Suprapubic skin (tissue), 4 donors: ENCODE data around the gene NTMT2. TPM values are rescaled to one million over a fixed set of nuclear protein-coding genes. Genes with fewer than 3 reads are reported as not detected.

Experiments
- DNase-seq, 2 donors: peaks; one replicate each; pipeline ENCODE4 v3.0.0-alpha.2; 2019; ENCODE audit warnings: low spot score in 2 of 2
- H3K27ac ChIP-seq: fragments of 200-600 bp; sonication (generic); one replicate; pipeline ENCODE4 v1.5.1; 2019
- H3K27me3 ChIP-seq: fragments of 200-600 bp; sonication (generic); one replicate; pipeline ENCODE4 v1.5.1; 2019
- H3K36me3 ChIP-seq: fragments of 200-600 bp; sonication (generic); one replicate; pipeline ENCODE4 v1.5.1; 2019
- H3K4me1 ChIP-seq: fragments of 200-600 bp; sonication (generic); one replicate; pipeline ENCODE4 v1.5.1; 2019
- H3K4me3 ChIP-seq: fragments of 200-600 bp; sonication (generic); one replicate; pipeline ENCODE4 v1.5.1; 2019; ENCODE audit warnings: mild to moderate bottlenecking
- H3K9me3 ChIP-seq: fragments of 200-600 bp; sonication (generic); one replicate; pipeline ENCODE4 v1.5.1; 2019
- CTCF ChIP-seq, 2 donors: fragments of 200-600 bp in 1 of 2; fragments of 450-650 bp in 1 of 2; sonication (generic) in 1 of 2; IDR thresholded peaks; one replicate each; pipeline ENCODE4 v1.5.1; 2016 to 2019; ENCODE audit warnings: antibody characterized with exemption in 2 of 2, mild to moderate bottlenecking in 1 of 2, moderate library complexity in 1 of 2
- EP300 ChIP-seq: sonication (generic); formaldehyde crosslinking; IDR thresholded peaks from one replicate; pipeline ENCODE4 v1.6.1; 2017; ENCODE audit warnings: antibody characterized with exemption
- POLR2A ChIP-seq, 2 donors: fragments of 450-650 bp; IDR thresholded peaks; one replicate each; pipeline ENCODE4 v1.6.1; 2017; ENCODE audit warnings: antibody characterized with exemption in 2 of 2, mild to moderate bottlenecking in 2 of 2, moderate library complexity in 2 of 2
- POLR2AphosphoS5 ChIP-seq, 3 donors: sonication (generic); formaldehyde crosslinking; IDR thresholded peaks; one replicate each; pipeline ENCODE4 v1.6.1; 2017; ENCODE audit warnings: antibody characterized with exemption in 3 of 3
- WGBS: methylation state at CpG from one replicate; pipeline ENCODE4 v1.1.5; 2018; 5-methylcytosine and 5-hydroxymethylcytosine counted together
- total RNA-seq, 4 donors: library from RNA; depleted of rRNA; stranded (reverse); fragments of >200 nt; gene quantifications; one replicate each; pipeline ENCODE4 v1.1.0, GENCODE V29; 2016

The NTMT2 gene
- total RNA-seq, 4 donors from 2014 or later: not detected

GRCh38 chr1:170114906-170115305 lies 30.9 kb upstream of the NTMT2 start:
- Histone ChIP-seq H3K9me3 (no peaks in the 10 kb centered on the region), H3K4me1 (no peaks in the 10 kb centered on the region), H3K4me3 (no peak overlapping the region), H3K27ac (no peak overlapping the region), H3K27me3 (no peaks in the 10 kb centered on the region), H3K36me3 (no peaks in the 10 kb centered on the region)
- DNase-seq: no peak
- TF ChIP-seq EP300 (no peak), POLR2A (IDR thresholded peaks at IDR 0.05) (no peak), POLR2AphosphoS5 (IDR thresholded peaks at IDR 0.05) (no peak), CTCF (IDR thresholded peaks at IDR 0.05) (no peak)
- WGBS: 84% methylated on average over 2 of the region's 2 CpGs

- Histone ChIP-seq H3K27me3 (no peaks in the 10 kb centered on the region), H3K27ac (no peak overlapping the region), H3K9me3 (no peaks in the 10 kb centered on the region), H3K4me1 (no peaks in the 10 kb centered on the region), H3K4me3 (no peak overlapping the region), H3K36me3 (no peaks in the 10 kb centered on the region)
- no peak for DNase-seq
- TF ChIP-seq POLR2A (IDR thresholded peaks at IDR 0.05): no peak
- no peak for TF ChIP-seq CTCF (IDR thresholded peaks at IDR 0.05)
- TF ChIP-seq POLR2AphosphoS5 (IDR thresholded peaks at IDR 0.05): no peak
- TF ChIP-seq EP300: no peak
- WGBS: 94% methylated on average over 6 of the region's 6 CpGs
Observed at GRCh38 chr1:170122366-170122765, 23.4 kb upstream of the NTMT2 start.

GRCh38 chr1:170125269-170125668 lies 20.5 kb upstream of the NTMT2 start:
- H3K4me1 ChIP-seq: no peaks in the 10 kb centered on the region
- TF ChIP-seq EP300: no peak
- TF ChIP-seq POLR2AphosphoS5 (IDR thresholded peaks at IDR 0.05): no peak
- TF ChIP-seq POLR2A (IDR thresholded peaks at IDR 0.05): no peak
- no peak for TF ChIP-seq CTCF (IDR thresholded peaks at IDR 0.05)
- H3K27ac ChIP-seq: no peak overlapping the region

GRCh38 chr1:170126696-170127095 lies 19.1 kb upstream of the NTMT2 start:
- no peaks in the 10 kb centered on the region for H3K4me1 ChIP-seq
- TF ChIP-seq POLR2AphosphoS5 (IDR thresholded peaks at IDR 0.05) (no peak), CTCF (IDR thresholded peaks at IDR 0.05) (no peak)
- H3K27ac ChIP-seq: no peak overlapping the region
- WGBS: 38% methylated on average over 4 of the region's 4 CpGs
- no peak for DNase-seq
- H3K4me3 ChIP-seq: no peak overlapping the region
- H3K27me3 ChIP-seq: no peaks in the 10 kb centered on the region
- H3K9me3 ChIP-seq: no peaks in the 10 kb centered on the region
- H3K36me3 ChIP-seq: no peaks in the 10 kb centered on the region

More at GRCh38 chr1:170125269-170125668, 20.5 kb upstream of the NTMT2 start:
- Histone ChIP-seq H3K4me3 (no peak overlapping the region), H3K9me3 (no peaks in the 10 kb centered on the region), H3K36me3 (no peaks in the 10 kb centered on the region), H3K27me3 (no peaks in the 10 kb centered on the region)
- no peak for DNase-seq

GRCh38 chr1:170131450-170131849 lies 14.3 kb upstream of the NTMT2 start:
- TF ChIP-seq CTCF (IDR thresholded peaks at IDR 0.05): no peak
- no peak for TF ChIP-seq POLR2A (IDR thresholded peaks at IDR 0.05)
- no peak for TF ChIP-seq EP300
- no peak for TF ChIP-seq POLR2AphosphoS5 (IDR thresholded peaks at IDR 0.05)
- no peak for DNase-seq
- 89% methylated on average over 6 of the region's 6 CpGs for whole genome bisulfite sequencing
- no peaks in the 10 kb centered on the region for H3K9me3 ChIP-seq
- no peaks in the 10 kb centered on the region for H3K4me1 ChIP-seq
- H3K27ac ChIP-seq: no peak overlapping the region
- H3K36me3 ChIP-seq: no peaks in the 10 kb centered on the region
- H3K4me3 ChIP-seq: no peak overlapping the region
- no peaks in the 10 kb centered on the region for H3K27me3 ChIP-seq
